DMS53 treated with DMSO at 0.1 percent for 48 hours (cell line): ENCODE results near the gene SPOCK2.
"Not testable (repeated sequence)": the region's sequence is repeated elsewhere in the genome, so short reads cannot be mapped to it uniquely, and the experiment has no call there.

Source experiments
- DNase-seq: peaks from one replicate; lab custom pipeline; 2025; ENCODE audit not compliant: unreplicated experiment; lab: John Stamatoyannopoulos, UW

Gene SPOCK2

DNA sequence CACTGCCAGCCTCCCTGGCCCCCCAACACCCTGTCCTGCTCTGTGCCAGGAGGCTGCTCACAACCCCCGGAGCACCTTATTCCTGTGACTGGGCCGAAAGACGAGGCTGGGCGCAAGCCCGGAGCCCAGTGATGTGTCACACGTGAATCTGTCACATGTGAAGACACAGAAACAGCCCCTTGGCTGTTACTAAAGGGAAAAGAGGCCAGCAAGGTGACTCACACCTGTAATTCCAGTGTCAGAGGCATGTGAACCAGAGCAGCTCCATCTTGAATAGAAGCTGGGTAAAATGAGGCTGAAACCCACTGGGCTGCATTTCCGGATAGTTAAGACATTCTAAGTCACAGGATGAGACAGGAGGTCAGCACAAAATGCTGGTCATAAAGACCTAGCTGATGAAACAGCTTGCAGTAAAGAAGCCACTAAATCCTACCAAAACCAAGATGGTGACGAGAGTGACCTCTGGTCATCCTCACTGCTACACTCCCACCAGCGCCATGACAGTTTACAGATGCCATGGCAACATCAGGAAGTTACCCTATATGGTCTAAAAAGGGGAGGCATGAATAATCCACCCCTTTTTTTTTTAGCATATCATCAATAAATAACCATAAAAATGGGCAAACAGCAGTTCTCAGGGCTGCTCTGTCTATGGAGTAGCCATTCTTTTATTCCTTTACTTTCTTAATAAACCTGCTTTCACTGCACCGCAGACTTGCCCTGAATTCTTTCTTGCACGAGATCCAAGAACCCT, 55.8 kb downstream of the SPOCK2 start:
- not testable (repeated sequence) for DNase-seq

DNA sequence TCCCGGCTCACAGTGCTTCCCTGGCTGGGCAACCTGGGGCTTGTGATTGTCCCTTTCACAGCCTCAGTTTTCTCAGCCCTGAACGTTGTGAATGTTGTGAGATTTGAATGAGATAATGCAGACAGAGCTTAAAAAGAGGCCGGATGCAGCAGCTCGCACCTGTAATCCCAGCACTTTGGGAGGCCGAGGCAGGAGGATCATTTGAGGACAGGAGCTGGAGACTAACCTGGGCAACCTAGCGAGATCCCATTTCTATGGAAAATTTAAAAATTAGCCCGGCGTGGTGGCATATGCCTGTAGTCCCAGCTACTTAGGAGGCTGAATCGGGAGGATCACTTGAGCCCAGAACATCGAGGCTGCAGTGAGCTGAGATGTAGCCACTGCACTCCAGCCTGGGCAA, 56.6 kb downstream of the SPOCK2 start:
- DNase-seq: no peak

DNA sequence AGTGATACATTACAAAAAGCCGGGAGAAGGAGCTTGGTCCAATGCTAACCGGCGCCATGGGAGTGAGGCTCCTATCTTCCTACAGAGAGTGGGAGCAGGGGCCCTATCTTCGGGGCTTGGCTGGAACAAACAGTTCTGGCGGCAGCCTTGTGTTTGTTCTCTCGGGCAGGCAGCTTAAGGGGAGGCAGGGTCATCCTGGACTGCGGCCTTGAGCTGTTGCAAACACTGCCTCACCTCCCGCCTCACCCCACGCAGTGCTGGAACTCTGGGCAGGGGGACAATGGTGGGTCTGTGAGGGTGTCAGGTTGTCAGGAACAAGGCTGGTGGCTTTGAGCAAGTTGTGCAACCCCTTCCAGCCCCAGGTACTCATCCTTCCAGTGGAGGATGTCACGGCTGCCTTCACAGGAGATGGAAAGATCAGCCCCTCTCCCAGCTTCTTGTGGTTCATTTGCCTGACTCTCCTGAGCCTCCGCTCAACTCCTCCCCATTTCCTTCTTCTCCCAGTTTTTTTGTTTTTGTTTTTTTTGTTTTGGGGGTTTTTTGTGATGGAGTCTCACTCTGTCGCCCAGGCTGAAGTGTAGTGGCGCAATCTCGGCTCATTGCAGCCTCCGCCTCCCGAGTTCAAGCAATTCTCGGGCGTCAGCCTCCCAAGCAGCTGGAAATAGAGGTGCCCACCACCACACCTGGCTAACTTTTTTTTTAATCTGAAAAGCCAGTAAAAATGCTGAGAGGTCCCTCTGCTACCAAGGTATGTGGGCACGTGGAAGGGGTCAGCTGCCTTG, 57.4 kb downstream of the SPOCK2 start:
- no peak for DNase-seq

DNA sequence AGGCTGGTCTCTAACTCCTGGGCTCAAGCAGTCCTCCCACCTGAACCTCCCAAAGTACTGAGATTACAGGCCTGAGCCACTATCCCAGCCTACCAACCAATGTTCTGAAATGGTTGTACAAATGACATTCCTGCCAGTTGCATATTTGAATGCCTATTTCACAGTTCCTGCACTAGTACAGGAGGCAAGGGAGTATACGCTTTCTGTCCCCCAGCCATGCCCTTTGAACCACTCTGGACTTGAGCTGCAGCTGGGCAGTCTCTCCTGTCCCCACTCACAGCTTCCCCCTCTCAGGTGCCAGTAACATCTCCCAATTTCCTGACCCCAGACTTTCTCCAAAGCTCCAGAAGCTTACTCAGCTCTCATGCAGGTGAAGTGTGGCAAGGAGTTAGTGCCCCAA, 58.9 kb downstream of the SPOCK2 start:
- no peak for DNase-seq

GRCh38 chr10:72027498-72027897, 60.9 kb downstream of the SPOCK2 start:
- no peak for DNase-seq

GRCh38 chr10:72026278-72027111, 61.9 kb downstream of the SPOCK2 start:
- DNase-seq: no peak

GRCh38 chr10:72025832-72026231, 62.5 kb downstream of the SPOCK2 start:
- DNase-seq: no peak

GRCh38 chr10:72025400-72025799, 63.0 kb downstream of the SPOCK2 start:
- no peak for DNase-seq

- no peak for DNase-seq
Measured at GRCh38 chr10:72024596-72024995, 63.8 kb downstream of the SPOCK2 start.

- no peak for DNase-seq
Measured at GRCh38 chr10:72022228-72022627, 66.1 kb downstream of the SPOCK2 start.

DNA sequence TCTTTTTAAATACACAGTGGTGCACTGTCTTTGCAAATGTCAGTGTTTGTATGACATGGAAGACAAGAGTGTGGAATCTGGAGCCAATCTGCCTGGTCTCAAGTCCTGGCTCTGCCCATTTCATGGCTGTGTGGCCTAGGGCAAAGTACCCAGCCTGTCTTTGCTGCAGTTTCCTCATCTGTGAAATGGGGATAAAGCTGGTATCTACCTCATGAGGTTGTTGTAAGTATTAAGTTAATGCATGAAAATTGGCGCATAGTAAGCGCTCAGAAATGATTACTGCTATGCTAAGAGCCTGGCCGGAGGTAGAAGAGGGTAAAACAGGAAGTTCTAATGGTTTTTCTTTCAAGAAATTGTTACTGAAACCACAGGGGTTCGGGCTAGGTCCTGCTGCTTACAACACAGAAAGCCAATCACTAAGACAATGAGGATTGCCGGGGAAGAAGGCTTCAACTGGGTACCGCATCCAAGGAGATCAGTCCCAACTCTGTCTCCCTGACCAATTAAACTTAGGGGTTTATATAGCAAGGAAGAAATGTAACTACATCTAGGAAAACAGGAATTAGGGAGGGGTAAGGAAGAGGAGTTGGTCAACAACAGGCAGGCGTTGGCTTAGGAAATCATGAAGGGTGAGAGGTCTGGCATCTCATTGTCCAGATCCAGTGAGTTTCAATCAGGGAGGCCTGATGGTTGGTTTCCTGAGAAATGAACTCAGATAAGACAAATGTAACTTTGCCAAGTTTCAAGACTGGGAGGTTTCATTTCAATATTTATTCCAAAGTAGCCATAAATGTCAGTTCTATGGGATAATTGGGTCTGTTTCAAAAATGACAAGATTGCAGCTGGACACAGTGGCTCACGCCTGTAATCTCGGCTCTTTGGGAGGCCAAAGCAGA, 67.2 kb downstream of the SPOCK2 start:
- DNase-seq: no peak

GRCh38 chr10:72019085-72019876, 69.1 kb downstream of the SPOCK2 start:
- no peak for DNase-seq

GRCh38 chr10:72016608-72017300, 71.6 kb downstream of the SPOCK2 start:
- no peak for DNase-seq

DNA sequence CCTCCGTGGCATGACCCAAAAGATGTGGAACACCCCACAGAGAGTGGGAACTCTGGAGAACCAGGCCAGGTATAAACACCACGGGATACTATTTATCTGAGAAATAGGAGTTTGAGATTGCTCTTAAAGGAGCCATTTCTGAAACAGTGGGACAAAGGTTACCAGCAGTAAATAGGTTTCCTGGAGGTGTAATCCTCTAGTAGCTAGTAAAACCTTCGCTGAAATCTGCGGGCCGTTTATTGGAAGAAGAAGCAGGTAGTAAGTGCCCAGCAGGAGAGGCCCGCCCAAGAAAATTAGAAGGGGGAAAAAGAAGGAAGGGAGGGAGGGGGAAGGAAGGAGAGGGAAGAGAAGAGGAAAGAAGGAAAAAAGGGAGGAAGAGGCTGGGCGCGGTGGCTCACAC, 72.5 kb downstream of the SPOCK2 start:
- DNase-seq: no peak

DNA sequence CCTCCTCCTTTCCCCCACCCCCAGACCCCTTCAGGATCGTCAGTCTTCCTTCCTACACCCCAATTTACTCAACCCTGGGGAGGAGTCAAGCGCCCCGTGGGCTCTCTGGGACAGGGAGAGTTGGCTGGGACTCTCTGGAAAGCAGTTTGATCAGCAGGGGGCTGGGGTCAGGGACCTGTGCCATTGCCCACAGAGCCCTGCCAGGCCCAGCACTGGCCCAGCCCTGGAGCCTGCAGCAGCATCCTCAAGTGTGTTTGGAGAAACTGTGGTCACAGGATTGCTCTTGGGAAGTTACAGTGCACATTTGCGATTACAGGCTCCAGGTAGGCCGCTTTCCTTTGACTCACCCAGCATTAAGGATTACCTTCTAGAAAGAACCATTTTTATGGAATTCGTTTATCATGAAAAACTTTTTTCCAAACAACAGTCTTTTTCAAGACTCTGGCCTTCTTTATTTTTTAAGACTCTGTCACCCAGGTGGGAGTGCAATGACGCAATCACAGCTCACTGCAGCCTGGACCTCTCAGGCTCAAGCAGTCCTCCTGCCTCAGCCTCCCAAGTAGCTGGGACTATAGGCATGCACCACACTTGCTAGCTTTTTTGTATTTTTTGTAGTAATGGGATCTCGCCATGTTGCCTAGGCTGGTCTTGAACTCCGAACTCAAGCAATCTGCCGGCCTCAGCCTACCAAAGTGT, 73.4 kb downstream of the SPOCK2 start:
- DNase-seq: no peak

DNA sequence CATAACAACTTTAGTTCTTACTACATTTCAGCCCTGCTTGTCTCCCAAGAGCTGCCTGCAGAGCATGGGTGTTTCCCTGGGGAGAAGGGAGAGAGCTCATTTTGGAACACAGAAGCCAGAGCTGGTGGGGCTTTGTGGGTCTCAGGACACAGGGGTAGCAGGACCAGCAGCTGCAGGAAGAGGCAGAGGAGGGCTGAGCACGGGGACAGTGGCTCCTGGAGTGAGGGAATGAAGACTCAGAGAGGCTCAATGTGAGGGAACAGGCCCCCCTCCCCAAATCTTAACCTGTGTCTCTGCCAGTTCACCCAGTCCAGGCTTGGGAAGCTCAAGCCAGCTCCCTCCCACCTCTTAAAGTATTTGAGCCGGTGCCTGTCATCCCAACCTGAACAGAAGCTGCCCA, 74.2 kb downstream of the SPOCK2 start:
- no peak for DNase-seq

DNA sequence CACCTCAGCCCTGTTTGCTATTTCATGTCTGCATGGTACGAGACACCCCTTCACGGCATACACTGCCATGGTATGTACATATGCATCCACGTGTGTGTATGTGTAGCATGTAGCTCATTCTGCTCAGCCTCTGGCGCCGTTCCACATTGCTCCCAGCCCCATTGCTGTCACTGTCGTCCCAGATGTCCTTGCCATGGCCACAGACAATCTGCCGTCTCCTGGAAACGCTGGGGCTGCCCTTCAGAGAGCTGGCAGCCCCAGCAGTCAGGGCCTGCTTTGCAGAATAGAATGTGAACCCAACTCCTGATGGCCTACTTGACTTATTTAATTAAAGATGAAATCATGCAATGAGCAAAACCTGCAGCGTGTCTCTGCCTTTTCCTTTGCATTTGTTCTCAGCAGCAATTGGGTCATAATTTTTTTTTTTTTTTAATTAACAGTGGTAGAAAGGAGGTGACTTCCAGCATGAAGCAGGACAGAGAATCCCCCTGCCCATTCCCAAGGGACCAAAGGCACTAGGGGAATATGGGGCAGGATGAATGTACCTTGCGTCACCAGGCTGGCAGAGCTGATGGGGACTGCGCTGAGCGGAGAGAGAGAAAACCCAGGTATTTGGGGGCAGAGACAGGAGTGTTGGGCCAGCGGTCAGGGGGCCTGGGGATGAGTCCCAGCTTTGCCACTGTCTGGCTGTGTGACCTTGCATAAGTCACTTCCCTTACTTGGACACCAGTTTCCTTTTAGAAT, 75.0 kb downstream of the SPOCK2 start:
- DNase-seq: no peak

GRCh38 chr10:72012796-72013195, 75.6 kb downstream of the SPOCK2 start:
- DNase-seq: no peak
